Middle frontal gyrus (tissue), 1 donor: Measurements from ENCODE around the gene WDR19.
"Not testable (repeated sequence)": the region's sequence is repeated elsewhere in the genome, so short reads cannot be mapped to it uniquely, and the experiment has no call there.

Experiments used
- DNase-seq: peaks from one replicate; pipeline ENCODE4 v3.0.0-alpha.2; 2015; ENCODE audit warnings: low spot score; ENCODE audit errors: extremely low spot score

Gene WDR19

DNA sequence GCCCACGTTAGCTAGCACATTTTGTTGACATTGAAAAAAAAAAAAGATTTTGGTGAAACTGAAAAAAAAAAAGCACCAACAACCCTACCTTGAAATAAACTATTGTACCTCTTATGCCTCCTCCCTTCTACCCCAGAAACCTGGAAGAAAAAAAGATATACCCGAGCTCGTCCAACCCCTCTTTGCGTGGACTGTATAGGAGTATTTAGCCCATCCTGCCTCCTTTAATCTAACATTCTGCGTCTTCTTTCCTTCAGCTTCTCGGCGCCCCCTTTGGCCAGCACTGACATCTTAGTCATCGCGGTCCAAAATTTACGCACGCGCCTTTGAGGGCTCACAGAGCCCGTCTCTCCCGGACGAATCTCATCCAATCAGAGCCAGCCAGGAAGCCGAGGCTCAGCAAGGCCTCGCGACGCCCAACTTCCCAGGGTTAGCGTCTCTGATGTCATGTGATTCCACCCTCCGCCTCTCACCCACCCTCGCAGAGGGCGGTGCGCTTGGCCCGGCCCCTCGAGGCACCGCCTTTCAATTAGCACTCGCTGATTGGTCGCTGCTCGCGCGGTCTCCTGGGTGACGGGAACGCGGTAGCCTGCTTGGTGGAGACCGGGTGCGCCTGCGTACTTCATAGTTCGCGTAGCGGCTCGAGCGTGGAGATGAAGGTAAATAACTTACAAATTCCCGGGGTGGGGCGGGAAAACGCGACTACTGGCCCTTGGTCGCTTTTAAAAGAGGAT is at the start of gene WDR19:
Gene WDR19 (plus strand): TSS at position 625 of the 734 bp plus-strand sequence. CDS start 29 bp downstream, at position 654.
- peak; percentile 100 for DNase-seq

DNA sequence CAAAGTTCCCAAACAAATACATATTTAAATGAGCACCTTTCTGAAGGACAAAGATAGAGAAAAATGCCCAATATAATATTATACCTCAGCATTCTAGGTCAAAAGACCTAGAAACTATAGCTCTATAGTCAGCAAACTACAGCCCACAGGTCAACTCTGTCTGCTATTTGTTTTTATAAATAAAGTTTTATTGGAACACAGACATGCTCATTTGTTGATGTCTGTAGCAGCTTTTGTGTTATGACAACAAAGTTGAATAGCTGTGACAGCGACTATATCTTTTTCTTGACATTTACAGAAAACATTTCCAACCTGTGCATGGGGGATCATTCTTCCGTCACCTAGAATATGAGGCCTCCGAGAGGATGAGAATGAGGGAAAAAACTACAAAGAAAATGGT is 48.7 kb upstream of the WDR19 start:
- no peak for DNase-seq

DNA sequence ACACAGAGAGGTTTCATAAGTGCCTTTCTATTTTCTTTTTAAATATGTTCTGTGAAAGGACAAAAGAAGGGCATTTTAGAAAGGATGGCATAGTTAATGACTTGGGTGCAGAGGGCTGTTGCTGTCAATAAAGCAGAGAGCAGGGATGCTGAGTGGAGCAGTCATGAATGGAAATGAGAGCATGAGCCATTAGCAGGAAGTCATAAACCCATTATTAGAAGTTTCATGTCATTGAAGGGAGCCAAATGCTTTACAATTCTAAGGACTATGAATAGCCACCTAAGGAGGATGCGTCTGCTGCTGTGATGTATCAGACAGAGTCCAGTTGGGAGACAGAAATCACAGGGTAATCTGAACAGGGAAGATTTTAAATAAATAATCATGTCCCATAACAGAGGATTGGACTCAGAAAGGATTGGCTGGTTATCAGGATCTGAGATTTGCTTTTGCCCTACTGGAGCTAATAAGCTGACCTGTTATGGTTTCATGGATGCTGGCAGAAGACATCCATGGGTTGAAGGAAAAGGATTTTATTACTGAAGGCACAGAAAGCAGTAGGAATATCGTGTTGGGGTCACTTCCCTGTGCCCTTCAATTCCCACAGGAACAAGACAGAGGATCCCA is 47.5 kb upstream of the WDR19 start:
- no peak for DNase-seq

DNA sequence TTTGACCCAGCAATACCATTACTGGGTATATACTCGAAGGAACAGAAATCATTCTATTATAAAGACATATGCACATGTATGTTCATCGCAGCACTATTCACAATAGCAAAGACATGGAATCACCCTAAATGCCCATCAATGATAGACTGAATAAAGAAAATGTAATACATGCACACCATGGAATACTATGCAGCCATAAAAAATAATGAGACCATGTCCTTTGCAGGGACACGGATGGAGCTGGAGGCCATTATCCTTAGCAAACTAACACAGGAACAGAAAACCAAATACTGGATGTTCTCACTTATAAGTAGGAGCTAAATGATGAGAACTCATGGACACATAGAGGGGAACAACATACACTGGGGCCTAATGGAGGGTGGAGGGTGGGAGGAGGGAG is 44.1 kb upstream of the WDR19 start:
- not testable (repeated sequence) for DNase-seq

DNA sequence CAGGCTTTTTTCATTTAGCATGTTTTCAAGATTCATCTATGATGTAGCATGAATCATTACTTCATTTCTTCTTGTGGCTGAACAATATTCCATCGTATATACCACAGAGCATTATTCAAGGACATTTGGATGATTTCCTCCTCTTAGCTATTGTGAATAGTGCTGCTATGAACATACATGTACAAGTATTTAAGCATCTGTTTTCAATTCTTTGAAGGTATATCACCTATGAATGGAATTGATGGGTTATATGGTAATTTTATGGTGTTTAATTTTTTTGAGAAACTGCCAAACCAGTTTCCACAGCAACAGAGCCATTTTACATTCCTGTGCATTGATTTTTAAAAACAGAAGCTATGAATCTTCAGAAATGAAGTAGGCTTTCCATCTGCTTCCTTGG is 36.1 kb upstream of the WDR19 start:
- DNase-seq, result no peak

DNA sequence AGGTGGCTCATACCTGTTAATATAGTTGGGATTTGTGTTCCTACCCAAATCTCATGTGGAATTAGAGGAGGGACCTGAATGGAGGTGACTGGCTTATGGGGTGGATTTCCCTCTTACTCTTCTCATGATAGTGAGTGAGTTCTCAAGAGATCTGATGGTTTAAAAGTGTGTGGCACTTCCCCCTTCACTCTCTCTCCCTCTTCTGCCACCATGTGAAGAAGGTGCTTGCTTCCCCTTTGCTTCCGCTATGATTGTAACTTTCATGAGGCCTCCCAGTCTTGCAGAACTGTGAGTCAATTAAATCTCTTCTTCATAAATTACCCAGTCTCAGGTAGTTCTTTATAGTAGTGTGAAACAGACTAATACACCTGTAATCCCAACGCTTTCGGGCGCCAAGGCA is 28.3 kb upstream of the WDR19 start:
- no peak for DNase-seq

DNA sequence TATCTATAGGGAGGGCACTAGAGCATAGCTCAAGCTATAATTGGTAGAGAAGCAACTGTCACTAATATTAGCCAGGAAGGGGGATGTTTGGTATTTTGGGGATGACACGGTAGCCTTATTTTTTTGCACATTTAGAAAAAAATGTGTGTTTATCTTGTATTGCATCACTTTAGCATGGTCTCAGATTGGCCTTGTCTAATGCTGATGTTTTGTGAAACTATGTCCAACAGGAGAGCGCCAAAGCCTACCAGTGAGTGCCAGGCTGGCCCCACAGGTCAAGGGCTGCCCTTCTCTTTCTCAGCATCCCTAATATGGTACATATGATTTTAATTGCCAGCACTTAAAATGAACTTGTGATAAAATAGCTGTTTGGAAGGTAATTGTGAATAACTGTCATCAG is 24.8 kb upstream of the WDR19 start:
- DNase-seq, result no peak

DNA sequence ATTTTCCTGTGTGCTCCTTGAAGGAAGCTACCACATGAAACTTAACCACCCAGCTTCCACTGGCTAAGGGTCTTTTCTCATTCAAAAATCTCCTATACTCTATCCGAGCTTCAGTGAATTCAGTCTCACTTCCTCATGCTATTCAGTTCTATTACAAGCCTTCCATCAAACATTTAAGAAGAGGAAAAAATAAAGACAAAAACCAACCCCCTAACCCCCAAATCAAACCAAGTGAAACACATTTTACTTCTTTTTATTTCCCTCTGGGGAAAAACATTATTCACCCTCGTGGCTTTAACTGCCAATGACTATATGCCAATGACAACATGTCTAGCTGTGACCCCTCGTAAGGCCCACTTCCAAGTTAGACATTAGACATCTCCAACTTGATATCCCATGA is 16.2 kb upstream of the WDR19 start:
- DNase-seq, result no peak

DNA sequence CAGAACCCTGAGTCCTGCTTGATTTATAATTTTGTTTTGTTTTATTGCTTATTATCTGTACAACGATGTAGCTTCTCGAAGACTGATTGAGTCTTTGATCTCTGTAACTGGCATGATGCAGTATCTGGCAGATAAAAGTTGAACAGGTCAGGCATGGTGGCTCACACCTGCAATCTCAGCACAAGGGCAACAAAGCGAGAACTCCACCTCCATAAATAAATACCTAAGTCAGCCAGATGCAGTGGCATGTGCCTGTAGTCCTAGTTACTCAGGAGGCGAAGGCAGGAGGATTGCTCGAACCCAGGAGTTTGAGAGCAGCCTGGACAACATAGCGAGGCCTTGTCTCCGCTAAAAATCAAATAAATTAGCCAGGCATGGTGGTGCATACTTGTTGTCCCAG is 15.7 kb upstream of the WDR19 start:
- no peak for DNase-seq

DNA sequence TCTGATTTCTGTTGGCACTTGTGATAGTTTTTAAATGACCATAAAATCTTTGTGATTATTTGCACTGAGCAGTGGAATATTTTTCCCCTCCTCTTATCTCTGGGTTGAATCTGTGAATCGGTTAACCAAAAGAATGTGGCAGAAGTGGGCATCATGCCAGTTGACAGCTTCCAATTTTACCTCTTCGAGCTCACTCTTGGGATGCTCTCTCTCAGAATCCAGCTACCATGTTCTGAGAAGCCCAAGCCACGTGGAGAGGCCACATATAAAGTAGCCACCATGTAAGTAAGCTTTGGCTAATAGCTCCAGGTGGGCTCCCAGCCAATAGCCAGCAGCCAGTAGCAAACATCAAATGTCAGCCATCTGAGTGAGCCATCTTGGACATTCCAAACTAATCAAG is 12.9 kb upstream of the WDR19 start:
- DNase-seq, result no peak

DNA sequence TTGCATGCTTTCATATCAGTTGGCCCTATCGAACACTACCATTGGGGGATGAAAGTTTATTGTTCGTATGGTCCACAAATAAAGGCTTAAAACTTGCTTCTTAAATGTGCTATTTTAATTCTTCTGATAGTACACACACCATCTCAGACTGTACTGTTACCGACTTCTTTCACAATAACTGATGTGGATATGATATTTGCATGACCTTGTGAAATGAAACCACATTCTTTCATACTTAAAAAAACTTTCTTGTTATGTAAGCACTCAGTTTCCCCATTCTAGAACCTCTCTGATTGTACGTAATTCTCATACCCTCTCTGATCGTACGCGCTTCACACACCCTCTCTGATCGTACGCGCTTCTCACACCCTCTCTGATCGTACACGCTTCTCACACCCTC is 12.0 kb upstream of the WDR19 start:
- DNase-seq, result no peak

DNA sequence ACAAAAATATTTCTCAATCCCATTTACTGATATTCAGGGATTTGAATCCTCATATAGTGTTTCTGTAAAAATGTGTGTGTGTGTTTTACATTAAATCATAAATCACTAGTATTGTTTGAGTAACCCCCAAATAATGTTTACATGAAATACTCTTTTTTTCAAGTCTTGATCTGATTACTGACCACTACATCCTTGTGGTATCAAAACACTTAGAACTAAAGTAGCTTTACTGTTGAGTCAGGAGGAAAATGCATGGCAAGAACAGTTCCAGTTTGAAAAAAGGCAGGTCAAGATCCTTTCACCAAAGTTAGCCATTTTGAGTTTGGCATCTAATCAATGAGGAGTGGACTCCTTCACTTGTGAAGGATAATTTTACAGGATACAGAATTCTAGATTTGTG is 3.6 kb upstream of the WDR19 start:
- DNase-seq, result no peak

DNA sequence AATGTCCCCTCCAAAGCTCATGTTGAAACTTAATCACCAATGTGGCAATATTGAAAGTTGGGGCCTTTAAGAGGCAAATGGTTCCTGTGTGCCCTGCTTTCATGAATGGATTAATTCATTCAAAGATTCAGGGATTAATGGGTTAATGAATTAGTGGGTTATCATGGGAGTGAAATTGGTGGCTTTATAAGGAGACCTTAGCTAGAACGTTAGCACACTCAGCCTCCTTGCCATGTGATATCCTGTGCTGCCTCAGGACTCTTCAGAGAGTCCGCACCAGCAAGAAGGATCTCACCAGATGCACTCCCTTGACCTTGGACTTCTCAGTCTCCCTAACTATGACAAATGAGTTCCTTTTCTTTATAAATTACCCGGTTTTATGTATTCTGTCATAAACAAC is 2.6 kb upstream of the WDR19 start:
- no peak for DNase-seq

DNA sequence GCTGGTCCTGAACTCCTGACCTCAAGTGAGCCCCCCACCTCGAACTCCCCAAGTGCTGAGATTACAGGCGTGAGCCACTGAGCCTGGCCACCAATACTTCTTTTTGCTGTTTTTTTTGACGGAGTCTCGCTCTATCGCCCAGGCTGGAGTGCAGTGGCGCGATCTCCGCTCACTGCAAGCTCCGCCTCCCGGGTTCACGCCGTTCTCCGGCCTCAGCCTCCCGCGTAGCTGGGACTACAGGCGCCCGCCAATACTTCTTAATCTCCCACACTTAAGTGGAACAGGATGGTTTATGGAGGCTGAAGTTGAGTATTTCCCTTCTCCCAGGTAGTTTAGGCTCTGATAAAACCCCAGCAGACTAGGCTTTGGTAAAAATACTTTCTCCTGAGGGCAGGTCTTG is 1.7 kb upstream of the WDR19 start:
- DNase-seq, result not testable (repeated sequence)

DNA sequence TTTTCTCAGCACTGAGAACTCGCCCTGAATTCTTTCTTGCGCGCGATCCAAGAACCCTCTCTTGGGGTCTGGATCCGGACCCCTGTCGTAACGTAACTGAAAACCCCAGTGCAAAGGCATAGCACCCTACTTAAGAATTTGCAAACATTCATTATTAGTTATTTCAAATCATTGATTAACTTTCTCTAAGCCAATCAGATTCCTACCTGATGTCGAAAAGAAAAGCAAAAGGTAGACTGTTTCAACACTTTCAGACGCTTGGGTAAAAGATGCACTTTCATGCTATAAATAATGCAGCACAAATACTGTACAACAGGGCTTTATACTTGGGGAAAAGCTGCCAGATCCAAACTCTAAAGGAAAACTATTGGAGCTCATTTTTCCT is 817 bp upstream of the WDR19 start:
- DNase-seq, result no peak

DNA sequence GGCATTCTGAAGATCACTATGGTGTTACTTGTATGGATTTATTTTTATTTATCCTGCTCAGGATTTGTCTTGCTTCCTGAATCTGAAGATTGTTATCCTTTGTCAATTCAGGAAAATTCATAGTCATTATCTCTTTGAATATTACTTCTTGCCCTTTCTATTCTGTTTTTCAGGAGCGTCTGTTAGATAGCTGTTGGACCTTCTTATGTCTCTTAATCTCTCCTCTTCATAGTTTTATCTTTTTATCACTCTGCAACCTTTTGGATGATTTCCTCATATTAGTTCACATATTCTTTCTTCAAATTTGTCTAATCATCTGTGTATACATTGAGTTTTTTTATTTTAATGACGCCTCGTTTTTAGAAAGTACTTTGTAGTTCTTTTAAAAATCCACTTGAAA is 19.6 kb downstream of the WDR19 start:
- no peak for DNase-seq

DNA sequence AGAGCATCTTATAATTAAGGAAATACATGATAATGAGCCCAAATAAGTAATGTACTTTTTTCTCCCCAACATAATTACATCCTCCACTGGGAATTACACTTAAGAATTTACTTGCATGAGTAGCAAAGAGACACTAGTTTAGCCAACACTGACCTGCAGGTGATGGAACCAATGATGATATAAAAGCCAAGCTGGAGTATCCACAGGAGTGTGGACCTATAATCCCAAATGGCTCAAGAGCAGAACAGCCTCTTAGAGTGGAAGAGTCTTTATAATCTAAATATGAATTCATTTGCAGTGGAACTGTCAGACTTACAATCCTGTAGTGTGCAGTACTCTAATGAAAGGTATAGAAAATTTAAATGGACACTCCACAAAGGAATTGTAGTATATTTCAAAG is 22.2 kb downstream of the WDR19 start:
- no peak for DNase-seq

DNA sequence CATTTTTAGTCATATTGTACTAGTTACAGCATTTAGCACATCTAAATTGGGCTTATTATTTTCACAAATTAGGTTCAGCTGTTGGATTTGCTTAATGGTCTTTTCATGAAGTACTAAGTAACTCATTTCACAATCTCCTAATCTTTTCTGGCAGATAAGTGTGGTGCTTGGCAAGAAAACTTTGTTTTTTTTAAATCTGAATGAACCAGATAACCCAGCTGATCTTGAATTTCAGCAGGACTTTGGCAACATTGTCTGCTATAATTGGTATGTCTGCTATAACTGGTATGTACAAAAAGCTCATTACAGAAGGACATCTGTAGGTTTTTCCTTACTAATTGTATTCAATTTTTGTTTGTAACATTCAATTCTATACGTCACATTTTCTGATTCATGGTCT is 22.7 kb downstream of the WDR19 start:
- DNase-seq, result no peak

DNA sequence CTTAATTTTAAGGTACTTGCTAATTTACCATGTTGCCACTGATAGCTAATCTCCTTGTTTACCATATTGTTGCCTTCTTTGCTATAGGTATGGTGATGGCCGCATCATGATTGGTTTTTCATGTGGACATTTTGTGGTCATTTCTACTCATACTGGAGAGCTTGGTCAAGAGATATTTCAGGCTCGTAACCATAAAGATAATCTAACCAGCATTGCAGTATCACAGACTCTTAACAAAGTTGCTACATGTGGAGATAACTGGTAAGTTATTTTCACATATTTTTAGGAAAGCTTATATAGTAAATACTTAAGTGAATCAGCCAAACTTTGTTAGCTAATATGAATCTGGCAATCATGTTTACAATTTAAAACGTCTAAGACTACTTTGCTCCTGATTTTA is 23.1 kb downstream of the WDR19 start:
- DNase-seq, result no peak

DNA sequence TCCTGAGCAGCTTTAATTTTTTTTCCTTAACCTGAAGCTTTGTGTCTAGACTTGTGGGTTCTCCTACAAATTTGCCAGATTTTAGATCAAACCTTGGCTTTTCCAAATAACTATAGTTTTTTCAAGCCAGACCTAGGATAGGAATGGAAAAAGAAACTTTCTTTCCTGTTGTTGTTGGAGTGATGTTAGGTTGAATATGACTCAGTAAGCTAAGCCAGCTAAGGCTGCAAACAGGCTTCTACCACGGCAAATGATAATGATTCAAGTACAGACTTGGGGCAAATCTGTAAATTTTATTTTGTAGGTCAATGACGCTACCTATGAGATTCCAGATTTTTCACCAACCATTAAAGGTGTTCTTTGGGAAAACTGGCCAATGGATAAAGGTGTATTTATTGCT is 45.6 kb downstream of the WDR19 start:
- no peak for DNase-seq

DNA sequence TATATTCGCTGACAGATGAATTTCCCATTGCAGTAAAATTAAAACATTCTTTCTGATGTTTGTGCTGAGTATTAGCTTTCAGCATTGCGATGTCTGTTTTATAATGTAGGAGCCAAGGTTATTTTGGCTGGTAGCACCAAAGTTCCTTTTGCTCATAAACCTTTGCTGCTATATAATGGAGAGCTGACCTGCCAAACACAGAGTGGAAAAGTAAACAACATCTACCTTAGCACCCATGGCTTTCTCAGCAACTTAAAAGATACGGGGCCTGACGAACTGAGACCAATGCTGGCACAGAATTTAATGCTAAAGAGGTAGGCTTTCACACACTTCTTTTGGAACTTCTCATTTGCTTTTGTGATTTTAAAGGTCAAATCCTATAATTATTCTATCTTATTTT is 46.0 kb downstream of the WDR19 start:
- no peak for DNase-seq

DNA sequence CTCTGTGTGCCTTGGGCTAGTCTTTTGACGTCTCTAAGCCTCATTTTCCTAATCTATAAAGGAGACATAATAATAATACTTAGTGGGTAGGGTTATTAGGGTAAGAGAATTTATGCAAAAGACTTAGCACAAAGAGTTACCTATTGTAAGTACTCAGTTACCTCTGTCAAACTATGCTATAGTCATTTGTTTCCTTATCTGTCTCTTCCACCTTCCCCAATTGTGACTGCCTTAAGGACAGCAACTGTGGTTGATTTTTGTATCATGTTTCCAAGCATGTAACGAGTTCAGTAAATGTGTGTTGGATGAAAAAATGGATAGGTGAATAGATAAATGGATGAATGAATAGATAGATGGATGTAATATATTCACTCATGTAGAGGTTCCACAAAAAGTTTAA is 48.1 kb downstream of the WDR19 start:
- no peak for DNase-seq

DNA sequence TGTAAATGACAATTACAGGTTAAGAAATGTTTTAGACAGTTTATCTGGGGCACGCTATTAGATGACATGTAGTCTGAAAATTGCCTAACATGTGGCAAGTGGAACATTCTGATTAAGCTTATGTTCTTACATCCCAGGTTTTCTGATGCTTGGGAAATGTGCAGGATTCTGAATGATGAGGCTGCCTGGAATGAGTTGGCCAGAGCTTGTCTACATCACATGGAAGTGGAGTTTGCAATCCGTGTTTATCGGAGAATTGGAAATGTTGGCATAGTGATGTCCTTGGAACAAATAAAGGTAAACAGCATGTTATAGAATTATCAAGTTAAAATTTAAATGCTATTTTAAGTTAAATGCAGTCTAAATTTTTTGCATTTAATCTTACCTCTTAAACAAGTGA is 49.3 kb downstream of the WDR19 start:
- DNase-seq, result no peak
